A549 (cell line): ENCODE measurements around the gene DCAF7.

Source experiments
- CEBPB ChIP-seq, 2 experiments: fragments of >200 bp in 1 of 2; sonication (Bioruptor Twin) in 1 of 2; formaldehyde crosslinking in 1 of 2; IDR thresholded peaks; 2 replicates each; pipeline ENCODE4 v1.6.1; 2012 to 2016
- CHD2 ChIP-seq: fragments of 150-350 bp; IDR thresholded peaks from 2 replicates; pipeline ENCODE4 v1.6.1; 2014; ENCODE audit warnings: low read length; ENCODE audit not compliant: partially characterized antibody
- CTCF ChIP-seq: fragments of >200 bp; sonication (Bioruptor Twin); formaldehyde crosslinking; IDR thresholded peaks from 3 replicates; pipeline ENCODE4 v1.5.1; 2016
- PHF8 ChIP-seq: fragments of 200-600 bp; sonication (generic); IDR thresholded peaks from 2 replicates; pipeline ENCODE4 v1.6.1; 2016; ENCODE audit warnings: low read depth, mild to moderate bottlenecking, antibody characterized with exemption, moderate library complexity, borderline replicate concordance
- RAD21 ChIP-seq, 2 experiments: fragments of >200 bp in 1 of 2; sonication (Bioruptor Twin) in 1 of 2; formaldehyde crosslinking in 1 of 2; IDR thresholded peaks in 1 of 2; conservative IDR thresholded peaks in 1 of 2; 2 replicates in 1 of 2; 3 replicates in 1 of 2; pipeline ENCODE4 v1.6.1; 2012 to 2018; ENCODE audit warnings: inconsistent platforms in 1 of 2
- SREBF2 ChIP-seq: fragments of 450-650 bp; IDR thresholded peaks from 2 replicates; pipeline ENCODE4 v1.6.1; 2014; ENCODE audit warnings: mild to moderate bottlenecking, moderate library complexity
- ZNF302 ChIP-seq: fragments of 250-450 bp; sonication (Bioruptor Pico); IDR thresholded peaks from 2 replicates; pipeline ENCODE4 v1.9.0; 2021; ENCODE audit warnings: inconsistent platforms, mild to moderate bottlenecking, moderate library complexity

- TF ChIP-seq CTCF = no peak
- no peak for TF ChIP-seq PHF8
- no peak for TF ChIP-seq ZNF302 (CRISPR knock-in tag)
- TF ChIP-seq CEBPB (IDR thresholded peaks at IDR 0.05) = no peak
- no peak for TF ChIP-seq RAD21 (conservative IDR thresholded peaks at IDR 0.05 in 1 of 2, IDR thresholded peaks at IDR 0.05 in 1 of 2)
- no peak for TF ChIP-seq CHD2
- TF ChIP-seq SREBF2 = no peak
These were observed 11.5 kb downstream of the DCAF7 start for GRCh38 chr17:63561819-63562218.
